GM18861 (cell line): Measurements from ENCODE around the gene MARK4.
"Not testable (repeated sequence)": the region's sequence is repeated elsewhere in the genome, so short reads cannot be mapped to it uniquely, and the experiment has no call there.

Source experiments
- ATAC-seq: cut with Tn5 transposase; IDR thresholded peaks from one replicate; pipeline ENCODE4 v1.9.1; 2021; ENCODE audit not compliant: unreplicated experiment

MARK4 gene

GRCh38 chr19:45250832-45251451 is at the start of gene MARK4:
Gene MARK4 (plus strand): TSS chr19:45251271. CDS start chr19:45251589, 318 bp downstream.
- ATAC-seq = no peak

GRCh38 chr19:45202637-45203036 is 48.4 kb upstream of the MARK4 start:
- ATAC-seq = no peak

GRCh38 chr19:45205810-45206209 is 45.3 kb upstream of the MARK4 start:
- ATAC-seq = no peak

DNA sequence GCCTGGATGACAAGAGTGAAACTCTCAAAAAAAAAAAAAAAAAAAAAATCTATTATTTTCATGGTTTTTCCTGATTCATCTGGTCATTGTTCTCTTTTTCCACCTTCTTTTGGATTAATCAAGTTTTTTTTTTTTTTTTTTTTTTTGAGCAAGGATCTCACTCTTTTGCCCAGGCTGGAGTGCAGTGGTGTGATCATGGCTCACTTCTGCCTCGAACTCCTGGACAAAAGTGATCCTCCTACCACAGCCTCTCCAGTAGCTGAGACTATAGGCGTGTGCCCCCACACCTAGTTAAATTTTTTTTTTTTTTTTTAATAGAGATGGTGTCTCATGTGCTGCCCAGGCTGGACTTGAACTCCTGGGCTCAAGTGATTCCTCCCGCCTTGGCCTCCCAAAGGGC is 44.7 kb upstream of the MARK4 start:
- no peak for ATAC-seq

- ATAC-seq = no peak
These were observed 39.2 kb upstream of the MARK4 start for GRCh38 chr19:45211751-45212381.

DNA sequence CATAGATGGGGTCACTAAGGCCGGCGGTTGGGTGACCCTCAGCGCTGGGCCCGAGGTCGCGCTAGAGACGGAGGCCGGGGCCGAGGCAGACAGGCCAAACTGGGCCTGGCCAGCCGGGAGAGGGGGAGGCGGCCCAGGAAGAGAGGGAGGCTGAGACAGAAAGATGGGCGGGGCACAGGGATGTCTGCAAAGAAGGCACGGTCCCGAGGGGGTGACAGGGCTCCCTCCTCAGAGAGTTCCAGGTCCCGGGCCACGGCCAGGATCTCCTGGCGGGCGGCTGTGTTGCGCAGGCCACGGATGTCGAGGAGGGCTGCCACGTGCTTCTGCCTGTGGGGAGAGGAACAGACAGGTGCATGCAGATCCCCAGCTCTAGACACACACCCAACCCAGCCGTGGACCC is 38.0 kb upstream of the MARK4 start:
- no peak for ATAC-seq

DNA sequence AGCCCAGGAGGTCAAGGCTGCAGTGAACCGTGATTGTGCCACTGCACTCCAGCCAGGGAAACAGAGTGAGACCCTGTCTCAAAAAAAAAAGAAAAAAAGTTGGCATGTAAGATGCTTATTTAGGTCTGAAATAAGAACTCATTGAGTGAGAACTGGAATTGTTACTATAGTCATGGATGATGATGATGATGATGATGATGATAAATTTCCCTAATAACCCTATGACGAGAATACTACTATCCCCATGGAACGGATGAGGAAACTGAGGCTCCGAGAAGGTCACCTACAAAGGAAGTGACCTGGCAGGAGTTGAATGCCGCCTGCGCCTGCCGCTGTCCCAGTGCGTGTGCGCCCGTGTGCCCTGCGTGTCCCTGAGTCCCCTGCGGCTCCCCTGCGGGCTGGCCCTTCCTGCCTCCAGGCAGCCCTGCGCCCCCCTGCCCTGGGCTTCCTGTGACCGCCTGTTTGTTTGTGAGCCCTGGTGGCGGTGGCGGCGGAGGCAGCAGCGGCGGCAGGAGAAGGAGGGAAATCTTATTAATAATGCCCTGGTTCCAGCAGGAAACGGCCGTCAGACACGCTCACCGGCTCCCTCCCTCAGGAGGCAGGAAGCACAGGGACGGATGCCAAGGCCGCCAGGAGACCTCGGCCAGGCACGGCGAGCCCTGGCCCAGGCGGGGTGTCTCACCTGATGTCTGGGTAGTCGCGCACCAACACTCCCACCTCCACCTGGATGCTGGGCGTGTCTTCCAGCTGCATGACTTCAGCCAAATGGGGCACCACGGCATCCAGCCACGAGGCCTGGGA is 35.5 kb upstream of the MARK4 start:
- ATAC-seq = no peak

GRCh38 chr19:45216667-45217066 is 34.4 kb upstream of the MARK4 start:
- no peak for ATAC-seq

DNA sequence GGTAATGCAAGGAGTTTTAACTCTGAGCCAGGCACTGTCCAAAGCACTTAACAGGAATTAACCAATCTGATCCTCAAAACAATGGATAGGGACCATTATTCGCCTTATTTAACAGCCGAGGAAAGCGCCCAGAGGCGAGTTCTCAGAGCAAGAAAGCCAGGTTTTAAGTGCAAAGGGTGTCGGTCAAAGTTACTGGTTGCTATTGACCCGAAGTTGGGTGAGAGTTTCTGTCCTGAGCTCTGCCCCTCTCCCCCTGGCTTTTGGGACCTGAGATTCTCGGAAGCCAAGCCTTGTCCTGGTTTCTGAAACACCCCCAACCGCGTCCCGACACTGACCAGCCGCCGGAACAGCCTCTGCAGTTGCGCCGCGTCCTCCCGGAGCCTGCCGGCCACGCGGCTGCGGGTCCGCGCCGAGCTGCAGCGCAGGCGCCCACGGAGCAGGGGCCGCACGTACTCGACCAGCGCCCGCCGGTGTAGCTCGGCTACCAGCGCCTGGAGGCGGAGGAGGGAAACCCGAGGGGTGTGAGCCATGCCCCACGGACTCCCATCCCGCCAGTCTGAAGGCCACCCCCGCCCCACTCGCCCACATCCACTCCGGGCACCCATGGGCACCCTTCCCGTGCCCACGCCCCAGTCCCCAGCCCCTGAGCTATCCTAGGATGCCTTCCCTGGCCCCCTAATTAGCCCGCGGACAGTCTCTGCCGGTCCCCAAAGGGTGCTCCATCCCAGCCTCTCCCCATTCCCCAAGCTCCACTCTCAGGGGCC is 33.7 kb upstream of the MARK4 start:
- no peak for ATAC-seq

GRCh38 chr19:45217957-45218334 is 33.1 kb upstream of the MARK4 start:
- no peak for ATAC-seq

DNA sequence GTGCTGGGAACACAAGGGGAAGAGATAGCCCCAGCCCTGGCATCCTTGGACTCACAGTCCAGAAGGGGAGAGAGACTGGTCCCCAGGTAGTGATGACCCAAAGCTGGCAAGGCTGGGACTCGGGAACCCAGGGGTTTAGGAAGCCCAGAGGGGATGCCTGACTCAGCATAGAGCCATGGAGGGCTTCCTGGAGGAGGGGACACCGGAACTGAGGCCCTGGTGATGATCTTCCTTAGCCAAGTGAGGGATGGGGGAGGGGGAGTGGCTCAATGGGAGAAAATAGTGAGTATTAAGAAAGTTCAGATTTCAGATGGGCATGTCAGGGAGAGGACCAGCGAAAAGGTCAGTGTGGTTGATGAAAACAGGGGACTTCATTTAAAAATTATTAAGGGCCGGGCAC is 32.6 kb upstream of the MARK4 start:
- ATAC-seq = no peak

DNA sequence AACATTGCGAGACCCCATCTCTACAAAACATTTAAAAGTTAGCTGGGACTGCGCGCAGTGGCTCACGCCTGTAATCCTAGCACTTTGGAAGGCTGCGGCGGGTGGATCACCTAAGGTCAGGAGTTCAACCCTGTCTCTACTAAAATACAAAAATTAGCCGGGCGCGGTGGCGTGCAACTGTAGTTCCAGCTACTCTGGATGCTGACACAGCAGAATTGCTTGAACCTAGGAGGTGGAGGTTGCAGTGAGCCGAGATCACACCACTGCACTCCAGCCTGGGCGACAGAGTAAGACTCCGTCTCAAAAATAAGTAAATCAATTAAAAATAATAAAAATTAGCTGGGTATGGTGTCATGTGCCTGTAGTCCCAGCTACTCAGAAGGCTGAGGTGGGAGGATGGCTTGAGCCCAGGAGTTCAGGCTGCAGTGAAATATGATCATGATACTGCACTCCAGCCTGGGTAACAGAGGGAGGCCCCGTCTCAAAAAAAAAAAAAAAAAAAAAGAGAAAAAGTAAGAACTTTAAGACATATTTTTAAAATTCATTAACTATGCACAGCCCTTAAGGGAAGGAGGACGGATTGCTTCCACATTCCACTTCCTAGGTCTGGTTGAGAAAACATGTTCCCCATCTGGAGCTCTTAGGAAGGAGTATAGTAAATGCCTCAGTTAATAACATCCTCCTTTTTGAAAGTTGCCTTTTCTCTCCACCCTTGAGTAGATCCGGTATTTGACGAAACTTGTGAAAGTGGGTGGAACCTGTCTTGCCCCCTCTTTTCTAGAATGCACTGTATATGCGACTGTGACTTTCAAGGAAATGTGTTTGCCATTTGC is 31.9 kb upstream of the MARK4 start:
- ATAC-seq = no peak

DNA sequence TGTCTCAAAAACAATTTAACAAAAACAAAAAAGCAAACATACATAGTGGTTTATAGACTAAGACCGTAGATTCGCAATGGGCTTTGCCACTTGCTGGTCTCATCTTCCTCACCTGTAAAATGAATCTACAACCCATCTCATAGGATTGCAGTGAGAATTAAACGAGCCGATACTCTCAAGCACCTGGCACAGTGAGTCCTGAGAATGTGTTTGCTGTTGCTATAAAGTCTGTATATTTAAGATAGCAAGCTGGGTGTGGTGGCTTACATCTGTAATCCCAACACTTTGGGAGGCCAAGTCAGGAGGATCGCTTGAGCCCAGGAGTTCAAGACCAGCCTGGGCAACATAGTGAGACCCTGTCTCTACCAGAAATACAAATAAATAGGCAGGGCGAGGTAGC is 28.3 kb upstream of the MARK4 start:
- ATAC-seq = no peak

GRCh38 chr19:45223879-45224278 is 27.2 kb upstream of the MARK4 start:
- no peak for ATAC-seq

DNA sequence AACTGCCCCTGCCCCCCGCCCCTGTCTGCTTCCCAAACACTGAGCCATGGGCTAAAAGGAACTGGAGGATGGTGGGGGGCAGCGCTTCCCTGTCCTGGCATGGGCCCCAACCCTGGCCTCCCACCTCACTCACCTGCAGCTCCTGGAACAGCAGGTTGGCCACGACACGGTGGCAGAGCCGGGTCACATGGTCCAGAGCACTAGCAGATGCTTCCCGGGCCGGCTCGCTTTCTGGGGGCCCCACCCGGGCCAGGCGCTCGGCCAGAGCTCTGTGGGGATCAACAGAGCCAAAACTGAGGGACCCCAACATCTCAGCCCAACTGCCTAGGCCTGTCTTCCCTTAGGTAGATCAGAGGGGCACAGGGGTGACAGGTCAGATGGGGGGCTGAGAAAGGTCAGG is 26.4 kb upstream of the MARK4 start:
- ATAC-seq = no peak

- ATAC-seq = not testable (repeated sequence)
These were observed 22.0 kb upstream of the MARK4 start for GRCh38 chr19:45229056-45229455.

DNA sequence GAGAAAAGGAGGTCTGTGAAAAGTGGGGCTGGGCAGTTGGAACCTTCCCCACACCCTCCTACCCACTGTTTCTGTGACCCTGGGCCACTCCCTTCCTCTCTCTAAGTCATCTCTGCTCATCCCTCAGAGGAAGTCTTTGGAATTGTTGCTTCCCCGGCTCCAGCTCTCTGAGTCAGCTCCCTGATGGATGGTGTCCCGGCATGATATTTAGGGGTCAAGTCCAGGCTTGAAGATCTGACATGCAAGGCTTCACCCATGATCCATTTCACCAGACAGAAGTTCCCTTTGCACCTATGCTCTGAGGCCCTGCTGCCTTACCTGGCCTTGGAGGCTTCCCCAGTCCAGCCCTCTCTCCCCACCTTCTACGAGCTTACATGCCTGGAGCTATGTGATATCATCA is 19.2 kb upstream of the MARK4 start:
- no peak for ATAC-seq

DNA sequence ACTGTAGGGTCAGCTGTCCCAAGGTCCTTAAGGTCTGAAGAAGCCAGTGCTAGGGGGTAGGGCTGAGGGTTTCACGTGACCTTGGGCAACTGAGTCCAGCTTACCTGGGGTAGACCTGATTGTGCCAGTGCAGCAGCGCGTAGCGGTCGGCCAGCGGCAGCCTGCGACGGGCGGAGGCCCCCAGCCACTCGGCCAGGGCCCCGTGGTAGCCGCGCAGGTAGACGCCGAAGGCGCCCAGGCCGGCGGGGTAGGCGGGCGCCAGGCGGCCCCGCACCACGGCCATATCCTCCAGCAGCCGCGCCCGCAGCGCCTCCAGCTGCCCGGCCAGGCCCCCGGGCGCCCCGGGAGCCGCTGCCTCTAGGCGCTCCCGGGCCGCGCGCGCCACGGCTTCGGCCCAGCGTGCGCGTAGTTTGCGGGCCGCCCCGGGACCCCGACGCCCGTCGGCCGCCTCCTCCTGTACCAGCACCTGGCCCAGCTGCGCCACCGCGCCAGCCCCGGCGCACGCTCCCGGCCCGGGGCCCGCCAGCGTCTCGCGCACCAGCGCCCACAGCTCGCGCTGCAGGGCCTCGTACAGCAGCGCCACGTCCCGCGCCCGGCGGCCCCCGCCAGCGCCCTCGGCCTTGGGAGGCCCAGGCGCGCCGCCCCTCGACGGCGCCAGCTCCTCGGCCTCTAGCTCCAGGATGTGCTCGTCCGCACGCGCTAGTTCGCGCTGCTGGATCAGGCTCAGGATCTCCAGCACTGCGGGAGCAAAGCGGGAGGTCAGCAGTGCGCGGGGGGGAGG is 16.8 kb upstream of the MARK4 start:
- ATAC-seq = no peak

DNA sequence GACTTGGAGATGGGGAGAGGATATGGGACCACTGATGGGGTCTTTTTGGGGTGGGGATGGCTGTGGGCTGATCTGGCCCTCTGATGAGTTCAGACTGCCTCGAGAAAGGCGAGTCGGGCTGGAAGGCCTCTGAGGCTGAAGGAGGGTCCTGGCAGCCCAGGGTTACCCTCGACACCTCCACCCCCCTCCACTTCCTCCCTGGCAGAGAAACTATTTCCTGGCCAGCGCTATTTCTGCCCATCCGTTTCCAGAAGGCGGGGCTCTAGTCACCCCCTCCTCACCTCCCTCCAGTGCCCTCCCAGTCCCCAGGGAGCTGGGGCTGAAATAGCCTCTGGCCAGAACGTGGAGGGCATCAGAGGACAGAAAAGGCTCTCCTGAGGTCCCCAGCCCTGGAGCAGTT is 15.6 kb upstream of the MARK4 start:
- ATAC-seq = no peak

GRCh38 chr19:45238556-45238955 is 12.5 kb upstream of the MARK4 start:
- ATAC-seq = no peak
